Right atrium auricular region (tissue), 2 donors: ENCODE results near the gene BCL2L1. TPM values are rescaled to one million over a fixed set of nuclear protein-coding genes. Genes with fewer than 3 reads are reported as not detected.

Source experiments
- DNase-seq: peaks from one replicate; pipeline ENCODE4 v3.0.0-alpha.2; 2019; ENCODE audit warnings: low spot score
- H3K27ac ChIP-seq, 2 donors: fragments of 200-600 bp; sonication (generic); 1 replicate in 1 of 2; 2 replicates in 1 of 2; pipeline ENCODE4 v1.5.1; 2016 to 2019
- H3K27me3 ChIP-seq, 2 donors: fragments of 200-600 bp; sonication (generic); one replicate each; pipeline versions ENCODE4 v1.5.1 to v1.6.0; 2017 to 2019
- H3K36me3 ChIP-seq: fragments of 200-600 bp; sonication (generic); one replicate; pipeline ENCODE4 v1.5.1; 2016
- H3K4me1 ChIP-seq, 2 donors: fragments of 200-600 bp; sonication (generic); one replicate each; pipeline versions ENCODE4 v1.5.1 to v1.6.0; 2017 to 2019
- H3K4me3 ChIP-seq, 2 donors: fragments of 200-600 bp; sonication (generic); 1 replicate in 1 of 2; 2 replicates in 1 of 2; pipeline ENCODE4 v1.5.1; 2017 to 2019; ENCODE audit warnings: mild to moderate bottlenecking in 1 of 2, moderate library complexity in 1 of 2
- H3K9me3 ChIP-seq, 2 donors: fragments of 200-600 bp; sonication (generic); one replicate each; pipeline ENCODE4 v1.5.1; 2019
- total RNA-seq, 2 donors: library from RNA; depleted of rRNA; stranded (reverse); fragments of >200 nt; gene quantifications; one replicate each; pipeline ENCODE4 v1.1.0, GENCODE V29; 2016
- TF ChIP-seq, protein P1 (sequence below), 2 donors: fragments of 200-600 bp; sonication (generic); IDR thresholded peaks; one replicate each; pipeline ENCODE4 v1.5.1; 2019; ENCODE audit warnings: antibody characterized with exemption in 2 of 2

BCL2L1 gene
- total RNA-seq, 2 donors from 2014 or later = 84.2 to 93.5 TPM

DNA sequence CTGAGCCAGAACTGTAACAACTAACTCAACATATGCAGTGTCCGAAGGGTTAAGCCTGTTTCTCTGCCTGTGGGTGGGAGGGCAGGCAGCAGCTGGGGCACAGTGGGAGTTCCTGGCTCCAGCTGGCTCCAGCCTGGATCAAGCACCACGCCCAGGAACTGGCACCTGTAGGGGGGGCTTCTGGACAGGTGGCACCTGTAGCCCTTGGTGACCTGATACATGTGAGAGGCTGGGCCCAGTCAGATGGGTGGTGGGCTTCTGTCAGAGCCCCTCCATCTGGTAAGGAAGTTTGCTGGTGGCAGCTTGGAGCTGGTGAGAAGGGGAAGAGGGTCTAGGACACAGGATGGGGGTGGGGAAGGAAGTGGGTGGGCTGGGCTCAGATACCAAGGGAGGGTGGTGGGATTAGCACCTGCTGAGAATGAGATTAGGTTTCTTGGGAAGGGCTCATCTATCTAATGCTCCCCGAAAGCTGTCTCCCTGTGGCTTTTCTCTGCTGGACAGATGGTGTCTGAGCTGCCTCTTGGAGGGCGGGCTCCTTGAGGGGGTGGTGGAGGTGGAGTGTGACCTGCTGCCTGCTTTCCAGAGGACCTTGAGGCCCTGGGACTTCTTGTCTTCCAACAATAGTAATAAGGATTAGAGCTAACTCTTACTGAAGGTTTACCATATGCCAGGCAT is 28.5 kb downstream of the BCL2L1 start:
- no peaks in the 10 kb centered on the region for H3K9me3 ChIP-seq
- no peak overlapping the region for H3K4me3 ChIP-seq
- H3K27me3 ChIP-seq = no peaks in the 10 kb centered on the region
- TF ChIP-seq, protein P1, sequence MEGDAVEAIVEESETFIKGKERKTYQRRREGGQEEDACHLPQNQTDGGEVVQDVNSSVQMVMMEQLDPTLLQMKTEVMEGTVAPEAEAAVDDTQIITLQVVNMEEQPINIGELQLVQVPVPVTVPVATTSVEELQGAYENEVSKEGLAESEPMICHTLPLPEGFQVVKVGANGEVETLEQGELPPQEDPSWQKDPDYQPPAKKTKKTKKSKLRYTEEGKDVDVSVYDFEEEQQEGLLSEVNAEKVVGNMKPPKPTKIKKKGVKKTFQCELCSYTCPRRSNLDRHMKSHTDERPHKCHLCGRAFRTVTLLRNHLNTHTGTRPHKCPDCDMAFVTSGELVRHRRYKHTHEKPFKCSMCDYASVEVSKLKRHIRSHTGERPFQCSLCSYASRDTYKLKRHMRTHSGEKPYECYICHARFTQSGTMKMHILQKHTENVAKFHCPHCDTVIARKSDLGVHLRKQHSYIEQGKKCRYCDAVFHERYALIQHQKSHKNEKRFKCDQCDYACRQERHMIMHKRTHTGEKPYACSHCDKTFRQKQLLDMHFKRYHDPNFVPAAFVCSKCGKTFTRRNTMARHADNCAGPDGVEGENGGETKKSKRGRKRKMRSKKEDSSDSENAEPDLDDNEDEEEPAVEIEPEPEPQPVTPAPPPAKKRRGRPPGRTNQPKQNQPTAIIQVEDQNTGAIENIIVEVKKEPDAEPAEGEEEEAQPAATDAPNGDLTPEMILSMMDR (IDR thresholded peaks at IDR 0.05) = no peak
- peak overlapping the region; percentile 40 to 51 for H3K27ac ChIP-seq
- peaks cover 6% of the 10 kb centered on the region for H3K36me3 ChIP-seq
- DNase-seq = no peak
- H3K4me1 ChIP-seq = peaks cover 0 to 74% of the 10 kb centered on the region in 2 donors

DNA sequence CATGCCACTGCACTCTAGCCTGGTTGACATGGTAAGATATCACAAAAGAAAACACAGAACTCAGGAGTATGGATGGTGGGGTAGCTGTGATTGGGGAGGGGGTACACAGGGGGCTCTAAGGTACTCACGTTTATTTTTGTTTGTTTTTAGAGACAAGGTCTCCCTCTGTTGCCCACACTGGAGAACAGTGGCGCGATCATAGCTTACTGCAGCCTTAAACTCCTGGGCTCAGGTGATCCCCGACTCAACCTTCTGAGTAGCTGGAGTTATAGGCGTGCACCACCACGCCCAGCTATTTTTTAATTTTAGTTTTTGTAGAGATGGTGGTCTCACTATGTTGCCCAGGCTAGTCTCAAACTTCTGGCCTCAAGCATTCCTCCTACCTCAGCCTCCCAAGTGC is 29.3 kb downstream of the BCL2L1 start:
- no peak for DNase-seq
- no peaks in the 10 kb centered on the region for H3K9me3 ChIP-seq
- peaks cover 11% of the 10 kb centered on the region for H3K36me3 ChIP-seq

DNA sequence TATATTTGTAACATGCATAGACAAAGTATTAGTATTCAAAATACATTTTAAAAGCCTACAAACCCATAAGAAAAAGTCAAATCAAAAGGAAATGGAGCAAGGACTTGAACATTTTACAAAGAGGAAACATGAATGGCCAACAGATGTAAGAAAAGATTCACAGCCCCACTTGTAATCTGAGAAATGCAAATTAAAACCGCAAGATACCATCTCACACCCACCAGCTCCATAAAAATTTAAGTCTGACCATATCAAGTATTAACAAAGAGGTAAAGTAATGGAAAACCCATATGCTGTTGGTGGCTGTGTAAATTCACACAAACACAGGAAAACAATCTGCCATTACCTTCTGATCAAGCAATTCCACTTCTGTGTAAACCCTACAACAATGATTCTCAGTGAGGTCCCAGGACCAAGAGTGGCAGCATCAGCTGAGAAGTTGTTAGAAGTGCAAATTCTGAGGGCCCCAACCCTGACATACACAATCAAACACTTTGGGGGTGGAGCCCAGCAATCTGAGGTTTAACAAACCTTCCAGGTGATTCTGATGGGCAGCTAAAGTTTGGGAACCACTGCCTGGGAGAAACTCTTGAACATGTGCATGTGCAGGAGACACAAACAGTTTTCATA is 30.9 kb downstream of the BCL2L1 start:
- no peak overlapping the region for H3K27ac ChIP-seq
- no peak for DNase-seq
- TF ChIP-seq, protein P1 (IDR thresholded peaks at IDR 0.05) = no peak
- H3K36me3 ChIP-seq = peaks cover 11% of the 10 kb centered on the region
- H3K4me3 ChIP-seq = no peak overlapping the region
- H3K9me3 ChIP-seq = no peaks in the 10 kb centered on the region
- H3K4me1 ChIP-seq = peaks cover 0 to 55% of the 10 kb centered on the region in 2 donors
- no peaks in the 10 kb centered on the region for H3K27me3 ChIP-seq

More for the DNA sequence above, 29.3 kb downstream of the BCL2L1 start:
- peaks cover 0 to 67% of the 10 kb centered on the region in 2 donors for H3K4me1 ChIP-seq
- H3K27ac ChIP-seq = peak overlapping the region in 1 of 2 donors; percentile 51
- H3K4me3 ChIP-seq = no peak overlapping the region
- H3K27me3 ChIP-seq = no peaks in the 10 kb centered on the region
- TF ChIP-seq, protein P1 (IDR thresholded peaks at IDR 0.05) = no peak

DNA sequence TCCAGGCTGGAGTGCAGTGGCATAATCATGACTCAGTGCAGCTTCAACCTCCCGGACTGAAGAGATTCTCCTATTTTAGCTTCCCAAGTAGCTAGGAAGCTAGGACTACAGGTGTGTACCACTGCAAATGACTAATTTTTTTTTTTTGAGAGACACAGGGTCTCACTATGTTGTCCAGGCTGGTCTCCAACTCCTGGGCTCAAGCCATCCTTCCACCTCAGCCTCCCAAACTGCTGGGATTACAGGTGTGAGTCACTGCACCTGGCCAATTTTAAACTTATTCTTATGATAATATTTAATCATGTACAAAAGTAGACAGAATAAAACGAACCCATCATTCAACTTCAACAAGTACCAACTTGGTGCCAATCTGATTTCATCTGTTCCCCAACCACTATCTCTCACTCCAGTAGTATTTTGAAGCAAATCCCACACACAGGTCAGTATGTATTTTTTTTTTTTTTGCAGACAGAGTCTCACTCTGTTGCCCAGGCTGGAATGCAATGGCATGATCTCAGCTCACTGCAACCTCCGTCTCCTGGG is 32.5 kb downstream of the BCL2L1 start:
- no peaks in the 10 kb centered on the region for H3K27me3 ChIP-seq
- no peaks in the 10 kb centered on the region for H3K9me3 ChIP-seq
- H3K4me1 ChIP-seq = peaks cover 0 to 54% of the 10 kb centered on the region in 2 donors
- peaks cover 11% of the 10 kb centered on the region for H3K36me3 ChIP-seq
- H3K4me3 ChIP-seq = no peak overlapping the region
- TF ChIP-seq, protein P1 (IDR thresholded peaks at IDR 0.05) = no peak
- no peak for DNase-seq
- no peak overlapping the region for H3K27ac ChIP-seq

DNA sequence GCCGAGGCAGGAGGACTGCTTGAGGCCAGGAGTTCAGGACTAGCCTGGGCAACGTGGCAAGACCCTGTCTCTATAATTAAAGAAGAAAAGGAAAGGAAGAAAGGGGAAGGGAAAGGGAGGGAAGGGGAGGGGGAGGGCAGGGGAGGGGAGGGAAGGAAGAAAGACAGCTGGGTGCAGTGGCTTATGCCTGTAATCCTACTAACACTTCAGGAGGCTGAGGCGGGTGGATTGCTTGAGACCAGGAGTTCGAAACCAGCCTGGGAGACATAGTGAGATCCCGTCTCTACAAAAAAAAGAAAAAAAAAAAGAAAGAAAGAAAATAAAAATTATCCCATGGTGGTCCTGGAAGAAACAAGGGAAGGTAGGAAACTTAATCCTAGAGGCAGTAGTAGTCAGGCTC is 33.5 kb downstream of the BCL2L1 start:
- Histone ChIP-seq H3K4me3 (no peak overlapping the region), H3K36me3 (peaks cover 12% of the 10 kb centered on the region), H3K9me3 (no peaks in the 10 kb centered on the region), H3K27me3 (no peaks in the 10 kb centered on the region), H3K4me1 (peaks cover 0 to 54% of the 10 kb centered on the region in 2 donors), H3K27ac (no peak overlapping the region)
- TF ChIP-seq, protein P1 (IDR thresholded peaks at IDR 0.05) = no peak
- DNase-seq = no peak
